Gastroesophageal sphincter (tissue), 4 donors: ENCODE data around the gene DYNC1I2. TPM values are rescaled to one million over a fixed set of nuclear protein-coding genes. Genes with fewer than 3 reads are reported as not detected.

Experiments used
- ATAC-seq: fragments of 150-250 bp; one replicate; pipeline ENCODE4 v1.9.1; 2016; ENCODE audit warnings: mild to moderate bottlenecking, moderate library complexity
- H3K27ac ChIP-seq, 4 donors: fragments of 200-600 bp; sonication (generic) in 3 of 4; 1 replicate in 3 of 4; 2 replicates in 1 of 4; pipeline ENCODE4 v1.5.1; 2016 to 2019
- H3K27me3 ChIP-seq: fragments of 200-600 bp; sonication (generic); one replicate; pipeline ENCODE4 v1.5.1; 2019
- H3K36me3 ChIP-seq, 2 donors: fragments of 200-600 bp; sonication (generic); one replicate each; pipeline ENCODE4 v1.5.1; 2019; ENCODE audit warnings: control low read depth in 1 of 2
- H3K4me1 ChIP-seq, 3 donors: fragments of 200-600 bp; sonication (generic); 1 replicate in 2 of 3; 2 replicates in 1 of 3; pipeline ENCODE4 v1.5.1; 2016 to 2019; ENCODE audit warnings: control low read depth in 2 of 3
- H3K4me3 ChIP-seq, 2 donors: fragments of 200-600 bp; sonication (generic); one replicate each; pipeline ENCODE4 v1.5.1; 2019; ENCODE audit warnings: mild to moderate bottlenecking in 1 of 2, moderate library complexity in 1 of 2
- H3K9me3 ChIP-seq, 3 donors: fragments of 200-600 bp; sonication (generic); one replicate each; pipeline ENCODE4 v1.5.1; 2017 to 2019; ENCODE audit warnings: control low read depth in 2 of 3
- CTCF ChIP-seq, 4 experiments: fragments of 200-600 bp in 2 of 4; fragments of 450-650 bp in 2 of 4; sonication (generic) in 1 of 4; IDR thresholded peaks; one replicate each; pipeline ENCODE4 v1.5.1; 2017 to 2019; ENCODE audit warnings: antibody characterized with exemption in 4 of 4, mild to moderate bottlenecking in 2 of 4, moderate library complexity in 2 of 4
- EP300 ChIP-seq: sonication (generic); formaldehyde crosslinking; IDR thresholded peaks from one replicate; pipeline ENCODE4 v1.6.1; 2017; ENCODE audit warnings: antibody characterized with exemption, mild to moderate bottlenecking
- POLR2A ChIP-seq, 2 donors: fragments of 450-650 bp; IDR thresholded peaks; one replicate each; pipeline ENCODE4 v1.6.1; 2017; ENCODE audit warnings: antibody characterized with exemption in 2 of 2, mild to moderate bottlenecking in 2 of 2, moderate library complexity in 1 of 2
- POLR2AphosphoS5 ChIP-seq: sonication (generic); formaldehyde crosslinking; IDR thresholded peaks from one replicate; pipeline ENCODE4 v1.6.1; 2017; ENCODE audit warnings: antibody characterized with exemption
- WGBS, 2 donors: methylation state at CpG; one replicate each; pipeline ENCODE4 v1.1.5; 2018; ENCODE audit warnings: low coverage in 1 of 2; 5-methylcytosine and 5-hydroxymethylcytosine counted together
- total RNA-seq, 4 donors: library from RNA; depleted of rRNA; stranded (reverse); fragments of >200 nt; gene quantifications; one replicate each; pipeline ENCODE4 v1.1.0, GENCODE V29; 2016

DYNC1I2 gene
- total RNA-seq, 4 donors from 2014 or later: 117 to 147 (median 131) TPM

DNA sequence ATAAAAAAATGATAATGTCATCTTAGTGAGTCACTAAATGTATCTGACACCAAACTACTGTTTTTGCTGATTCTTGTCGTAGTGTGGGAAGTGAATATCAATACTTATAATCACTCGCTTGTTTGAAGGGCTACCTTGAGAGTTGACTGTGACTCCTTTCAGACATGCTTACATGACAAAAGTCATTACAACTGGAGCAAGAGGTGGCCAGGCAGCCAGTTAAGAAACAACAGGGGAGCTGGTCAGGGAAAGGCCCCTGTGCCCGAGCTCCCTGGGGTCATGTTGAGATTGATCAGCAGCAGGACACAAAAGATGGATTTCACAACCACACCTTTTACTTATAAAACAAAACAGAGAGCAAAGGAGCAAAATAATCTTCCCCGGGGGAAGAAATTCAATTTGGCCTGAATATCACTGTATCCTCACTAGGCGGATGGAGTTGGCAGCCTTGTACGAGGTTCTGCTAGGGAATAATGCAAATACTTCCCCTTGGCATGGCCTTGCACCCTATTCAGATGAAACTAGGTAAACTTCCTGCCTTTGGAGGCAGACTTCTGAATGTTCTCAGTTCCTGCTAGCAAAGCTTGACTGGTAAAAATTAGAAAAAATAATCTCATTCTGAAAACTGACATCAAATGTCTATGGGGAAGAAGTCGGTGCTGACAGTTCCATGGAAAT is 101.2 kb downstream of the DYNC1I2 start:
- peaks cover 5 to 100% of the 10 kb centered on the region in 2 donors for H3K36me3 ChIP-seq
- no peaks in the 10 kb centered on the region for H3K27me3 ChIP-seq
- ATAC-seq: no peak
- no peak overlapping the region for H3K4me3 ChIP-seq
- no peak overlapping the region for H3K27ac ChIP-seq
- H3K9me3 ChIP-seq: no peaks in the 10 kb centered on the region
- no peaks in the 10 kb centered on the region for H3K4me1 ChIP-seq
- TF ChIP-seq POLR2A (IDR thresholded peaks at IDR 0.05): no peak
- no peak for TF ChIP-seq POLR2AphosphoS5
- TF ChIP-seq CTCF (IDR thresholded peaks at IDR 0.05): no peak
- TF ChIP-seq EP300: no peak
- WGBS, 2 donors: 61 to 68% methylated on average over 5 to 7 of the region's 7 CpGs

GRCh38 chr2:171789956-171790355 is 102.7 kb downstream of the DYNC1I2 start:
- WGBS, 2 donors: 71 to 84% methylated on average over 2 to 5 of the region's 6 CpGs

DNA sequence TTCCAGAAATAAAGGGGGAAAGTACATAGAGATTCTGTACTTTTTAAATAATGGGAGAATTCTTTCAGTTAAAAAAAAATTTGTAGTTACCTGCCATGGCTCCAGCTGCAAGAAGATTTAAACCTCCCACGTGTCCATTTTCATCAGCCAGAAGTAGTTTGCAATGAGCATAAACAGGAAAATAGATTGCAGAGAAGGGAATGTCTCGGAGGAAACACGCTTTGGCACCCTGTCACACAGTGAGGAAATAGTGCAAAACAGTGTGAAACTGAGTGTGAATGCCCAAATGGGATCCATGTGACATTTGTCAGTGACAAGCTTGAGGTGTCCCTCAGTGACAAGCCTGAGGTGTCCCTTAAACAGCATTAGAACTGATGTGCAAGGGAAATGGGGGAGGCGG is 104.1 kb downstream of the DYNC1I2 start:
- H3K4me3 ChIP-seq: no peak overlapping the region
- H3K36me3 ChIP-seq: peaks cover 2 to 85% of the 10 kb centered on the region in 2 donors
- H3K4me1 ChIP-seq: no peaks in the 10 kb centered on the region
- no peak for TF ChIP-seq POLR2A (IDR thresholded peaks at IDR 0.05)
- no peak for TF ChIP-seq CTCF (IDR thresholded peaks at IDR 0.05)
- no peak for TF ChIP-seq EP300
- no peak for TF ChIP-seq POLR2AphosphoS5
- H3K27me3 ChIP-seq: no peaks in the 10 kb centered on the region
- no peak for ATAC-seq
- no peaks in the 10 kb centered on the region for H3K9me3 ChIP-seq
- 72 to 76% methylated on average over 4 of the region's 4 CpGs for WGBS, 2 donors
- no peak overlapping the region for H3K27ac ChIP-seq

More at GRCh38 chr2:171789956-171790355, 102.7 kb downstream of the DYNC1I2 start:
- no peaks in the 10 kb centered on the region for H3K27me3 ChIP-seq
- no peak overlapping the region for H3K4me3 ChIP-seq
- H3K27ac ChIP-seq: no peak overlapping the region
- ATAC-seq: no peak
- H3K4me1 ChIP-seq: no peaks in the 10 kb centered on the region
- TF ChIP-seq EP300 (no peak), CTCF (IDR thresholded peaks at IDR 0.05) (no peak), POLR2AphosphoS5 (no peak), POLR2A (IDR thresholded peaks at IDR 0.05) (no peak)
- peaks cover 2 to 93% of the 10 kb centered on the region in 2 donors for H3K36me3 ChIP-seq
- no peaks in the 10 kb centered on the region for H3K9me3 ChIP-seq

DNA sequence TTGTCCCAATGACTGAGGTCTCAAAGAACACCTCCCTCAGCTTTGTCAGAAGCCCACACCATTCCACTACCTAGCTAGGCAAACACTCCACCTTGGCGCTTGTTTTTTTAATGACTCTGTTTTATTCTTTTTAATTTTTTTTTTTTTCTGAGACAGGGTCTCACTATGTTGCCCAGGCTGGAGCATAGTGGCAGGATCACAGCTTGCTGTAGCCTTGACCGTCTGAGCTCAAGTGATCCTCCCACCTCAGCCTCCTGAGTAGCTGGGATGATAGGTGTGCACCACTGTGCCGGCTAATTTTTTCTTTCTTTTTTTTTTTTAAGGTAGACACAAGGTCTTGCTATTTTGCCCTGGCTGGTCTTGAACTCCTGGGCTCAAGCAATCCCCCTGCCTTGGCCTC is 104.9 kb downstream of the DYNC1I2 start:
- TF ChIP-seq POLR2A (IDR thresholded peaks at IDR 0.05) (no peak), CTCF (IDR thresholded peaks at IDR 0.05) (no peak), EP300 (no peak), POLR2AphosphoS5 (no peak)
- no peaks in the 10 kb centered on the region for H3K27me3 ChIP-seq
- no peak overlapping the region for H3K4me3 ChIP-seq
- H3K4me1 ChIP-seq: no peaks in the 10 kb centered on the region
- no peaks in the 10 kb centered on the region for H3K9me3 ChIP-seq
- H3K27ac ChIP-seq: no peak overlapping the region
- WGBS, 2 donors: 85 to 100% methylated on average over 2 to 3 of the region's 3 CpGs
- peaks cover 2 to 84% of the 10 kb centered on the region in 2 donors for H3K36me3 ChIP-seq
- ATAC-seq: no peak
